HG03097 (cell line): ENCODE results near the gene NRXN2.
"Not testable (repeated sequence)": the region's sequence is repeated elsewhere in the genome, so short reads cannot be mapped to it uniquely, and the experiment has no call there.

Experiments used
- ATAC-seq: cut with Tn5 transposase; IDR thresholded peaks from one replicate; pipeline ENCODE4 v1.9.1; 2021; ENCODE audit not compliant: unreplicated experiment, low FRiP score

The NRXN2 gene

GRCh38 chr11:64685536-64685935 is 37.5 kb downstream of the NRXN2 start:
- ATAC-seq, result no peak

DNA sequence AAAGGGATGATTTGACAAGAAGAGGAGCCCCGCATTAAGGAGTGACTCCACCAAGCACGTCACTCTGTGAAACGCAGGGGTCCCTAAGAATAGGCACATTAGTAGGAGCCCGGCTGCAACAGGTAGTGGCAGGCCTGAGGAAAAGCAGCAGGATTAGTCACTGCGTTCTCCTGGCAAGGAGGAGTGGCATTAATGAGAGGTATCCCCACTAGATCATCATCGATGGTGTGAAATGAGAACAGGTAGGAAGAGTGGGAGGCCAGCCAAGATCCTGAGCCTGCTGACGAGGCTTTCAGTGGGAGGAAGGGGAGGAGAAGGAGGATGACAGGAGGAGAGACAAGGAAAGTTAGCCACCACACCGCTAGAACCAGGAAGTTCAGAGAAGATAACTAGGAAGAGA is 38.6 kb downstream of the NRXN2 start:
- no peak for ATAC-seq

- ATAC-seq, result no peak
Observed at GRCh38 chr11:64681171-64681570, 41.8 kb downstream of the NRXN2 start.

DNA sequence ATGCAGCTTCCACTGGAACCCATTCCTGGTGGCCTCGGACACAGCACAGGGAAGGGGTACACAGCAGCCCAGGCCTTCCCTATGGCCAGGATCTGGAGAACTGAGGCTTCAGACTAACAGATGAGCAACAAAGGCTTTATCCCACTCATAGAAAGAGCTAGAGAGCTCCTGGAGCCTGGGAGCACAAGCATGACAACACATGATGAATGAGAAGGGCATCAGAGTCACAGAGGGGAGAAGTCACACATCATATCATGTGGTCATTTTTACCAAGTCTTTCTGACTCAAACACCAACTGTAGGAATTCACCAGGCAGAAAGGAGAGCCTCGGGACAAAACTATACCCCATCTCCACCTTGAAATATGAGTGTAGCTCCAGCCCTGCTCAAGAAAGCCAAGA is 43.2 kb downstream of the NRXN2 start:
- ATAC-seq, result no peak

DNA sequence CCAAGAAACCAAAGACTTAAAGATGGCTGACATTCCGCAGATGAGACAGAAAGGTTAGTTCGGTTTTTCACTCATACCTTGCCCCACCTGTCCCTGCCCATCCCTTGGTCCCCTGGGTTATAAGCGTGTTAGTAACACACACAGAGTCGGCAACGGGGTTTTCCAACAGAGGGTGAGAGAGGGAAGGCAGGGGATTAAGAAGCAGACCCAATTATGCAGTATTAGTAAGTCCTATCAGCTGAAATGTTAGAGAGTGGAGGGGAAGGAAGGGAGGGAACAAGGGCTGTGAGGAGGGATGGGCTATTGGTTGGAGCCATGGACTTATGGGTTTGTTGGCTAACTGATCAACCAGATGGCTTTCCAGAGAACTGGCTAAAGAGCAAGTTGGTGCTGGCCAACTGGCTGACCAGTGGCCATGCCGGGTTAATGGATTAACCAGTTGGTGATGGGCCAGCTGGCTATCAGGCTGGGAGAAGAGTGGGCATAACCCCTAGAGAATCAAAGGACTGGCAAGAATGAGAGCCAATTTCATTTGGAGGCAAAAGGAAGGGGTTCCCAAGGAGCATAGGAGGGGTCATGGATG is 45.5 kb downstream of the NRXN2 start:
- ATAC-seq, result no peak

DNA sequence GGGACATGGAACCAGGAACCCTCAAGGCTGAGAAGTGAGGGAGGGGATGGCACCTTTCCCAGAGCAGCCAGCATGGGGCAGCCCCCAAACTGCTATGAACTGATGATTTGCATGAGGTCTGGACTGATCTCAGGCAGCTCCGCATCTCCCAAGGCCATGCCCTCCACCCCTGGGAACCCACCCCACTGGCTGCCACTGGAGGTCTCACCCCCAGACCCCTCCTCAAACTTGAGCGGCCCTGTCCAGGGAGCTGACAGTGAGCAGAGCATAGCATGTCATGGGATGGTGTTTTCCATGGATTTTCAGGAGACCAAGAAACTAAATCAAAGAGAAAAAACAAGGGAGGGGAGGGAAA is 46.8 kb downstream of the NRXN2 start:
- no peak for ATAC-seq

DNA sequence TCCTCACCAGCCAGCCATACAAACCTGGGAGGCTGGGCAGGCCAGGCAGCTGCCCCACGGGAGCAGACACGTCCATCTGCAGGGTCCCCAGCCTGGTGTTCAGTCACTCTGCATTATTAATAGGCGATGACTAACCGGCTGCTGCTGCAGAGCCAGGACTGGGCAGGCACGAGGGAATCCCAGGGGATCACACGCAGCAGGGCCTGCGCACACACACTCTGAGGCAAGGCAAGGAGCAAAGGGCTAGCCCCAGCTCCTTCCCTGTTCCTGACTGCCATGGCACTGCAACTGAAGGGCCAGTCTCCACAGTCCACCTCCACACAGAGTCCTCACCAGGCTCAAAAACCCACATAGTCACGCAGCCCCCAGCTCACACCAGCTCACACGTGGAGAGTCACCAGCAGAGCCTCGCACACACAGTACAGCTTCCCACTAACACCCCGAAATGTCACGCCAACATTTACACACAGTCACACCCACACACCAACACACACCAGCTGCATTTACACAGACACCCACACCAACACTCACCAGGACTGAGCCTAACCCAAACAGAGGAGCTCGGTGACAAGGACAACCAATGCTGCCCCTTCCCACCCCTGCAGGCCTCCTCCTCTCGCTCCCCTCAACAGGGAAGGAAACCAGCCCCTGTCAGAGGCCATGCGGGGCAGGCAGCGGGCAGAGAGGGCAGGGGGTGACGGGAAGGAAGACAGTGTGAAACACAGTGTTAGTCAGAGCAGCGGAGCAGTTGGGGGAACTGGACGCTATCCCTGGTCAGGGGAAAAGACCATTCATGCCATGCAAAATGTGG is 47.3 kb downstream of the NRXN2 start:
- ATAC-seq, result no peak

GRCh38 chr11:64674774-64675173 is 48.2 kb downstream of the NRXN2 start:
- no peak for ATAC-seq

- no peak for ATAC-seq
Observed at GRCh38 chr11:64673279-64673678, 49.7 kb downstream of the NRXN2 start.

- no peak for ATAC-seq
Observed at GRCh38 chr11:64672875-64673274, 50.1 kb downstream of the NRXN2 start.

GRCh38 chr11:64670975-64671374 is 52.0 kb downstream of the NRXN2 start:
- no peak for ATAC-seq

DNA sequence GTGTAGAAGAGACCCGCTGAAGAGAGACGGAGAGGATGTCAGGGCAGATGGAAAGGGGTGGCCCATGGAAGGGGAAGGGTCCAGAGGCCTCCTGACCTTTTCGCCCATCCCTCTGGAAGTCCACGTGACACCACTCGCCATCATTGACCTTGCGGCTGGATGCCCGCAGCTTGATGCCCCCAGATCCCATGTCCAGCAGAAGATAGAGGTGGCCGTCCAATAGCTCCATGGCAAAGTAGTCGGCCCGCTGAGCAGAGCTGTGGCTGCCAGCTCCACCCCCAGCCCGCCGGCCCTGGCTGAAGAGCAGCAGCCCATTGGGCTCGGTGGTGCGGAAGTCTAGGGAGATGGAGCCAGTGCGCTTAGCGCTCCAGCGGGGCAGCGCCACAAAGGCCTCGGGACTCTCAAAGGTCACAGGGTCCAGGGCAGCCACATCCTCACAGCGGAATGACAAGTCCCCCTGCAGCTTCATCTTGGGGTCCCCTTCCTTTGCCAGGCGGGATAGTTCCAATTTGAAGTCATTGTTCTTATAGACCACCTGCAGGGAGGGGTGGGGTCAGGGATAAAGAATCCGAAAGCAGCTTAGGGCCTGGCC is 55.7 kb downstream of the NRXN2 start:
- ATAC-seq, result no peak

GRCh38 chr11:64665411-64665821 is 57.6 kb downstream of the NRXN2 start:
- no peak for ATAC-seq

GRCh38 chr11:64664236-64664870 is 58.6 kb downstream of the NRXN2 start:
- ATAC-seq, result not testable (repeated sequence)

GRCh38 chr11:64663656-64664055 is 59.3 kb downstream of the NRXN2 start:
- ATAC-seq, result no peak

GRCh38 chr11:64661614-64662013 is 61.4 kb downstream of the NRXN2 start:
- no peak for ATAC-seq

DNA sequence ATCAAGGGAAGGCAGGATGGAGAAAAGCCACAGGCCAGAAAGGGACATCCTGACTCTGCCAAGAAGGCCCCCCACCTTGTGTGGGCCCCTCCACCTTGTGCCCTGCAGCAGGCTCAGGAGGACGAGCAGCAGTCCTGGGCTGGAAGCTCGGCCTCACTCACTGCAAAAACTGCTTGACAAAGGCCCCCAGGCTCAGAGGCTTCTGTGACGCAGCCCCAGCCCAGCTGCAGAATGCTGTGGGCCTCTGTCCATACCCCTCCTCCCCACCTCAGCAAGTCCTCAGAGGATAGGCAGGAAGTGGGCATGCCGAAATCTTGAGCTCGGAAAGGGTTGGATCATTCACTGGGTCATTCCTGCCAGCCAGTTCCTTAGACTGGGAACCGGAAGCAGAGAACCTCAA is 61.9 kb downstream of the NRXN2 start:
- no peak for ATAC-seq

DNA sequence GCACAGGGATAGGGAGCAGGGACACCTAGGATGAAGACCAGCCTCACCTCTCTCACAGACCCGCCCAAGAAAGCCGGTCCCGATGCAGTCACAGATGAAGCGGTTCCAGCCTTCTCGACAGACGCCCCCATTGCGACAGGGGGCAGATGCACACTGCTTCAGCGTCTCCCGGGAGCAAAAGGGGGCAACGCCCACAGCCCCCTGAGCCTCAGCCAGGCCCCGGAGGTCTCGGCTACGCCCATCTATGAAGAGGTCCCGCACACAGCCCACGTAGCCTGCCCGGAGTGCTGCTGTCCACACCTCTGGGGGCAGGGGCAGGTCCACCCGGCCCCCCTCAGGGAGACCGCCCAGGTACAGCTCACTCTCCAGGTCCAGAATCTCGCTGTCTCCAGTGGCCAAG is 62.3 kb downstream of the NRXN2 start:
- ATAC-seq, result no peak

- no peak for ATAC-seq
Observed at GRCh38 chr11:64660205-64660604, 62.8 kb downstream of the NRXN2 start.

DNA sequence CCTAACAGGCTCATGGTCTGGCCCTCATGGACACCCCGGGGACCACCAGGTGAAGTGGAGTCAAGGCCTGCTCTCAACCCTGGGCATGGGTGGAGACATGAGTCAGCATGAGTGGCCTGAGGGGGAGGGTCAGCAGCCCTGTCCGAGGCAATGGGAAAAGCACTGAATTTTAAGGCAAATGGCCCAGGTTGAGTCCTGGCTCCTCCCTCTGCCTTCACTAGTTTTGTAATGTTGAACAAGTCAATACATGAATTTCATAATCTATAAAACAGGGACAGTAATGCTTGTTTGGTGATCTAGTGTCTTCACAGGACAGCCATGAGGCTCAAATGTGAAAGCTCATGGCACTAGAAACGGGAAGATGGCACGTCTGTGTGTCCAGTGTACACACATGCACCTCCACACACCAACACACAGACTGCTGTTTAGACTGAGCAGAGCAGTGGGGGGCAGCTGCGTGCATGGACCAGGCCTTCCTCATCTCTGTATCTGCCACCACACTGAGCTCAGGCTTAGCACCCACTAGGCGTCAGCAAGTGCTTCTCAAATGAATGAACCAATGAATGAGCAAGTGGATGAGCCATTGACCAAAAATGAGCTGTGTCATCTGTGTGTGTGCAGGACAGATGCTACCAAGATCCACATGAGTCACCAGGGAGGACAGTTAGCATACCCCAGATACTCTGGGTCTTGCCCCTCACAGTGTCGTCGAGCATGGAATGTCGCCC is 63.4 kb downstream of the NRXN2 start:
- no peak for ATAC-seq

- no peak for ATAC-seq
Observed at GRCh38 chr11:64658265-64658664, 64.7 kb downstream of the NRXN2 start.
